Ectodermal cell (in vitro differentiated cells): Measurements from ENCODE around the gene ERGIC1.

Experiments used
- H3K27ac ChIP-seq: 2 replicates; pipeline ENCODE4 v1.7.0; 2013; ENCODE audit warnings: mild to moderate bottlenecking, low read depth, low read length; ENCODE audit not compliant: insufficient read depth, poor library complexity, severe bottlenecking
- H3K27me3 ChIP-seq: 2 replicates; pipeline ENCODE4 v1.7.0; 2013; ENCODE audit warnings: mild to moderate bottlenecking, low read length; ENCODE audit not compliant: insufficient read depth, control insufficient read depth, poor library complexity, severe bottlenecking
- H3K36me3 ChIP-seq: one replicate; pipeline ENCODE4 v1.7.0; 2013; ENCODE audit warnings: low read length; ENCODE audit not compliant: control insufficient read depth, insufficient read depth
- H3K4me1 ChIP-seq: one replicate; pipeline ENCODE4 v1.7.0; 2013; ENCODE audit warnings: low read length; ENCODE audit not compliant: control insufficient read depth, insufficient read depth
- H3K4me3 ChIP-seq: 2 replicates; pipeline ENCODE4 v1.7.0; 2013; ENCODE audit warnings: low read depth, low read length, control low read depth; ENCODE audit not compliant: insufficient read depth
- H3K9me3 ChIP-seq: 2 replicates; pipeline ENCODE4 v1.7.0; 2013; ENCODE audit warnings: mild to moderate bottlenecking, low read length, moderate library complexity; ENCODE audit not compliant: control insufficient read depth
- WGBS, 2 experiments: methylation state at CpG; one replicate each; pipeline ENCODE4 v1.1.7; 2013; ENCODE audit warnings: missing lambda C conversion rate in 2 of 2; 5-methylcytosine and 5-hydroxymethylcytosine counted together

The ERGIC1 gene

GRCh38 chr5:172957458-172957857 lies 123.4 kb downstream of the ERGIC1 start:
- Histone ChIP-seq H3K27me3 (peaks cover 19% of the 10 kb centered on the region), H3K27ac (no peak overlapping the region), H3K4me3 (no peak overlapping the region), H3K36me3 (peaks cover 4% of the 10 kb centered on the region), H3K4me1 (no peaks in the 10 kb centered on the region), H3K9me3 (no peaks in the 10 kb centered on the region)
- 85 to 87% methylated on average over 5 of the region's 5 CpGs for WGBS, 2 experiments

GRCh38 chr5:172958331-172959046 lies 124.4 kb downstream of the ERGIC1 start:
- Histone ChIP-seq H3K9me3 (no peaks in the 10 kb centered on the region), H3K27ac (no peak overlapping the region), H3K4me1 (no peaks in the 10 kb centered on the region), H3K36me3 (peaks cover 4% of the 10 kb centered on the region), H3K27me3 (peaks cover 19% of the 10 kb centered on the region), H3K4me3 (peak overlapping the region; percentile 98)
- WGBS, 2 experiments = 8 to 10% methylated on average over 54 of the region's 54 CpGs

- H3K27me3 ChIP-seq = peaks cover 19% of the 10 kb centered on the region
- peak overlapping the region; percentile 98 for H3K4me3 ChIP-seq
- no peaks in the 10 kb centered on the region for H3K9me3 ChIP-seq
- peaks cover 4% of the 10 kb centered on the region for H3K36me3 ChIP-seq
- H3K27ac ChIP-seq = peak overlapping the region; percentile 50
- WGBS, 2 experiments = 18 to 19% methylated on average over 27 to 28 of the region's 28 CpGs
- H3K4me1 ChIP-seq = no peaks in the 10 kb centered on the region
These were observed 126.1 kb downstream of the ERGIC1 start for GRCh38 chr5:172959824-172960799.

- Histone ChIP-seq H3K9me3 (no peaks in the 10 kb centered on the region), H3K36me3 (no peaks in the 10 kb centered on the region), H3K27me3 (no peaks in the 10 kb centered on the region), H3K4me3 (no peak overlapping the region), H3K4me1 (no peaks in the 10 kb centered on the region), H3K27ac (no peak overlapping the region)
- WGBS, 2 experiments = 90 to 93% methylated on average over 2 of the region's 2 CpGs
These were observed 135.9 kb downstream of the ERGIC1 start for GRCh38 chr5:172969921-172970320.

GRCh38 chr5:172971482-172971881 lies 137.4 kb downstream of the ERGIC1 start:
- H3K36me3 ChIP-seq = no peaks in the 10 kb centered on the region
- WGBS, 2 experiments = 85 to 96% methylated on average over 3 of the region's 3 CpGs
- H3K27ac ChIP-seq = no peak overlapping the region
- no peak overlapping the region for H3K4me3 ChIP-seq
- H3K9me3 ChIP-seq = no peaks in the 10 kb centered on the region
- H3K27me3 ChIP-seq = peaks cover 4% of the 10 kb centered on the region
- H3K4me1 ChIP-seq = no peaks in the 10 kb centered on the region

- Histone ChIP-seq H3K36me3 (no peaks in the 10 kb centered on the region), H3K27me3 (peaks cover 6% of the 10 kb centered on the region), H3K9me3 (no peaks in the 10 kb centered on the region), H3K4me3 (no peak overlapping the region), H3K4me1 (no peaks in the 10 kb centered on the region), H3K27ac (no peak overlapping the region)
- 93 to 94% methylated on average over 3 to 5 of the region's 5 CpGs for WGBS, 2 experiments
These were observed 138.5 kb downstream of the ERGIC1 start for GRCh38 chr5:172972552-172972951.

GRCh38 chr5:172973127-172973916 lies 139.3 kb downstream of the ERGIC1 start:
- Histone ChIP-seq H3K4me3 (no peak overlapping the region), H3K9me3 (no peaks in the 10 kb centered on the region), H3K27me3 (peaks cover 6% of the 10 kb centered on the region), H3K36me3 (no peaks in the 10 kb centered on the region), H3K27ac (no peak overlapping the region), H3K4me1 (no peaks in the 10 kb centered on the region)
- WGBS, 2 experiments = 80 to 89% methylated on average over 3 of the region's 3 CpGs

- H3K4me1 ChIP-seq = no peaks in the 10 kb centered on the region
- no peaks in the 10 kb centered on the region for H3K36me3 ChIP-seq
- peaks cover 6% of the 10 kb centered on the region for H3K27me3 ChIP-seq
- 75 to 78% methylated on average over 8 of the region's 8 CpGs for WGBS, 2 experiments
- H3K27ac ChIP-seq = no peak overlapping the region
- H3K4me3 ChIP-seq = no peak overlapping the region
- H3K9me3 ChIP-seq = no peaks in the 10 kb centered on the region
These were observed 139.9 kb downstream of the ERGIC1 start for GRCh38 chr5:172973931-172974330.

GRCh38 chr5:172975289-172975688 lies 141.2 kb downstream of the ERGIC1 start:
- Histone ChIP-seq H3K4me3 (no peak overlapping the region), H3K27me3 (peaks cover 6% of the 10 kb centered on the region), H3K4me1 (no peaks in the 10 kb centered on the region), H3K36me3 (no peaks in the 10 kb centered on the region), H3K9me3 (no peaks in the 10 kb centered on the region), H3K27ac (no peak overlapping the region)
- 93 to 94% methylated on average over 11 of the region's 11 CpGs for WGBS, 2 experiments
